OCI-LY7 (cell line): ENCODE measurements around the gene MSTN. TPM values are rescaled to one million over a fixed set of nuclear protein-coding genes. Genes with fewer than 3 reads are reported as not detected.

Experiments
- BruUV-seq: library from RNA; stranded (reverse); fragments of 400-500 nt; replicated peaks from 2 replicates; lab custom pipeline; 2021; lab: Mats Ljungman, UMichigan
- CTCF ChIA-PET: fragments of 300-600 bp; sonication (Branson Sonifier 250); formaldehyde crosslinking; loops from one replicate; lab custom pipeline; 2022; ENCODE audit warnings: antibody characterized with exemption; ENCODE audit not compliant: unreplicated experiment; lab: Charles Lee
- POLR2A ChIA-PET: fragments of 300-600 bp; sonication (Branson Sonifier 250); formaldehyde crosslinking; loops from one replicate; lab custom pipeline; 2022; ENCODE audit warnings: antibody characterized with exemption; lab: Charles Lee
- DNase-seq: peaks from one replicate; pipeline ENCODE4 v3.0.0-alpha.2; 2015; ENCODE audit warnings: low spot score
- H2AFZ ChIP-seq: fragments of 200-600 bp; sonication (generic), shearing (Covaris generic); 2 replicates; pipeline ENCODE4 v1.6.1; 2014; ENCODE audit warnings: mild to moderate bottlenecking, antibody characterized with exemption, low read length, moderate library complexity
- H3K27ac ChIP-seq: fragments of 200-600 bp; sonication (generic); 2 replicates; pipeline ENCODE4 v1.5.1; 2014; ENCODE audit warnings: mixed run types, low read depth, mild to moderate bottlenecking, moderate library complexity, low read length, inconsistent platforms; ENCODE audit not compliant: poor library complexity, severe bottlenecking
- H3K36me3 ChIP-seq: fragments of 200-600 bp; sonication (generic); 2 replicates; pipeline ENCODE4 v1.6.1; 2014; ENCODE audit warnings: mild to moderate bottlenecking, antibody characterized with exemption, low read length, moderate library complexity, mixed read lengths; ENCODE audit not compliant: insufficient read depth
- H3K4me1 ChIP-seq: fragments of 200-600 bp; sonication (generic); 2 replicates; pipeline ENCODE4 v1.5.1; 2014; ENCODE audit warnings: mild to moderate bottlenecking, low read length; ENCODE audit not compliant: insufficient read depth, poor library complexity, severe bottlenecking
- H3K4me2 ChIP-seq: fragments of 200-600 bp; sonication (generic); 2 replicates; pipeline ENCODE4 v1.6.1; 2014; ENCODE audit warnings: mild to moderate bottlenecking, low read length
- H3K4me3 ChIP-seq: fragments of 200-600 bp; sonication (generic); 2 replicates; pipeline ENCODE4 v1.5.1; 2014; ENCODE audit warnings: mild to moderate bottlenecking, low read depth, low read length; ENCODE audit not compliant: poor library complexity, severe bottlenecking
- H3K79me2 ChIP-seq: fragments of 200-600 bp; sonication (generic); 2 replicates; pipeline ENCODE4 v1.6.1; 2016; ENCODE audit warnings: low read depth, mild to moderate bottlenecking, low read length, moderate library complexity, mixed read lengths; ENCODE audit not compliant: insufficient read depth
- H3K9me2 ChIP-seq: fragments of 200-600 bp; sonication (generic); 2 replicates; pipeline ENCODE4 v1.6.1; 2016; ENCODE audit warnings: mild to moderate bottlenecking, low read length, mixed read lengths; ENCODE audit not compliant: insufficient read depth
- H3K9me3 ChIP-seq: fragments of 200-600 bp; sonication (generic); 2 replicates; pipeline ENCODE4 v1.6.1; 2014; ENCODE audit warnings: mild to moderate bottlenecking, mixed run types, low read length, mixed read lengths
- H4K20me1 ChIP-seq: fragments of 200-600 bp; sonication (generic); 2 replicates; pipeline ENCODE4 v1.6.1; 2014; ENCODE audit warnings: mild to moderate bottlenecking, antibody characterized with exemption, low read length, moderate library complexity, mixed read lengths; ENCODE audit not compliant: insufficient read depth
- EZH2phosphoT487 ChIP-seq: fragments of 200-600 bp; sonication (generic); IDR thresholded peaks from 2 replicates; pipeline ENCODE4 v1.6.1; 2018; ENCODE audit warnings: low read depth, borderline replicate concordance, mild to moderate bottlenecking, mixed run types, antibody characterized with exemption, low read length, moderate library complexity, mixed read lengths
- intact Hi-C: fragments of 100-400 bp; cut with micrococcal nuclease; formaldehyde crosslinking; loops from one replicate; pipeline ENCODE4 v1.10.0; 2022; ENCODE audit not compliant: unreplicated experiment
- total RNA-seq, 2 experiments: library from RNA; depleted of rRNA in 1 of 2; stranded (reverse); fragments of >200 nt in 1 of 2; shearing (Covaris generic) in 1 of 2; gene quantifications; 2 replicates each; pipeline ENCODE4 v1.2.3, GENCODE V29; 2014 to 2022
- TF ChIP-seq, protein P1 (sequence below): fragments of 200-600 bp; sonication (generic); conservative IDR thresholded peaks from 2 replicates; pipeline ENCODE4 v1.5.1; 2014; ENCODE audit warnings: mild to moderate bottlenecking, antibody characterized with exemption, low read length, moderate library complexity, mixed read lengths

The MSTN gene
- total RNA-seq, 2 experiments from 2014 or later = not detected

- no peak for TF ChIP-seq EZH2phosphoT487
- TF ChIP-seq, protein P1, sequence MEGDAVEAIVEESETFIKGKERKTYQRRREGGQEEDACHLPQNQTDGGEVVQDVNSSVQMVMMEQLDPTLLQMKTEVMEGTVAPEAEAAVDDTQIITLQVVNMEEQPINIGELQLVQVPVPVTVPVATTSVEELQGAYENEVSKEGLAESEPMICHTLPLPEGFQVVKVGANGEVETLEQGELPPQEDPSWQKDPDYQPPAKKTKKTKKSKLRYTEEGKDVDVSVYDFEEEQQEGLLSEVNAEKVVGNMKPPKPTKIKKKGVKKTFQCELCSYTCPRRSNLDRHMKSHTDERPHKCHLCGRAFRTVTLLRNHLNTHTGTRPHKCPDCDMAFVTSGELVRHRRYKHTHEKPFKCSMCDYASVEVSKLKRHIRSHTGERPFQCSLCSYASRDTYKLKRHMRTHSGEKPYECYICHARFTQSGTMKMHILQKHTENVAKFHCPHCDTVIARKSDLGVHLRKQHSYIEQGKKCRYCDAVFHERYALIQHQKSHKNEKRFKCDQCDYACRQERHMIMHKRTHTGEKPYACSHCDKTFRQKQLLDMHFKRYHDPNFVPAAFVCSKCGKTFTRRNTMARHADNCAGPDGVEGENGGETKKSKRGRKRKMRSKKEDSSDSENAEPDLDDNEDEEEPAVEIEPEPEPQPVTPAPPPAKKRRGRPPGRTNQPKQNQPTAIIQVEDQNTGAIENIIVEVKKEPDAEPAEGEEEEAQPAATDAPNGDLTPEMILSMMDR = no peak
- Histone ChIP-seq H2AFZ (peak overlapping the region; percentile 32; the same call in 1 of the 2 replicates), H4K20me1 (no peaks in the 10 kb centered on the region), H3K36me3 (no peaks in the 10 kb centered on the region), H3K27ac (no peak overlapping the region), H3K9me2 (no peaks in the 10 kb centered on the region), H3K4me1 (no peaks in the 10 kb centered on the region), H3K9me3 (no peaks in the 10 kb centered on the region), H3K79me2 (no peaks in the 10 kb centered on the region), H3K4me2 (no peak overlapping the region), H3K4me3 (no peak overlapping the region)
- no TSS peak for BruUV-seq
- CTCF ChIA-PET = no interaction called here
- POLR2A ChIA-PET = no interaction called here
- intact Hi-C loops = loop anchor here (5.0 kb wide), 1 partner anchor 86 kb away; no protein-coding TSS in a partner anchor
- DNase-seq = no peak
Observed at GRCh38 chr2:190068764-190069163, 6.2 kb upstream of the MSTN start.

GRCh38 chr2:190065839-190066238 is 3.3 kb upstream of the MSTN start:
- Histone ChIP-seq H3K4me1 (no peaks in the 10 kb centered on the region), H3K4me2 (no peak overlapping the region), H4K20me1 (no peaks in the 10 kb centered on the region), H3K36me3 (no peaks in the 10 kb centered on the region), H3K4me3 (no peak overlapping the region), H3K9me2 (no peaks in the 10 kb centered on the region), H2AFZ (no peak overlapping the region), H3K27ac (no peak overlapping the region), H3K9me3 (no peaks in the 10 kb centered on the region), H3K79me2 (no peaks in the 10 kb centered on the region)
- ChIA-PET POLR2A (interaction anchor here (0.6 to 1.3 kb wide), 2 partner anchors 9 to 203 kb away, joined by 3 to 7 read pairs; no protein-coding TSS in a partner anchor), CTCF (no interaction called here)
- TF ChIP-seq EZH2phosphoT487 = no peak
- TF ChIP-seq, protein P1 = no peak
- no TSS peak for BruUV-seq
- intact Hi-C loops = loop anchor here (5.0 kb wide), 1 partner anchor 84 kb away; no protein-coding TSS in a partner anchor
- no peak for DNase-seq

DNA sequence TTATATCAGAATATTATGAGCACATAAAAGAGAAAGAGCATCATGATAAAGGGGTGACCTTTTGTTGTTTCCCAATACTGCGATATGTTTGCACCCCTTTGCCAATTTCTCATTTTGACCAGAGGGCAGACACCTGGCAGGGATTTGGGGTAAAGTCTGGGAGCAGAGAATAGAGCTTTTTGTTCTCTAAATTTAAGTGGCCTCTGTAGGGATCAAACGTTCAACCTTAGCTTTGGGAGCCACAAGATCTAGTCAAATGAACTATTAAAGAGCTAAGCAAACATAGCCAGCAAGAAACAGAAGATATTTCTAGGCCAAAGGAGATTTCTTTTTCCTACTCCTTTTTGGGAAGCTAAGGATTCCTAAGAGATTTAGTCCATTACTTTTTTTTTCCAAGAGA is 1.1 kb upstream of the MSTN start:
- no peaks in the 10 kb centered on the region for H3K9me3 ChIP-seq
- CTCF ChIA-PET = no interaction called here
- no TSS peak for BruUV-seq
- H4K20me1 ChIP-seq = no peaks in the 10 kb centered on the region
- H3K36me3 ChIP-seq = no peaks in the 10 kb centered on the region
- POLR2A ChIA-PET = no interaction called here
- no peak overlapping the region for H3K4me2 ChIP-seq
- H3K4me1 ChIP-seq = no peaks in the 10 kb centered on the region
- H2AFZ ChIP-seq = no peak overlapping the region
- no peaks in the 10 kb centered on the region for H3K79me2 ChIP-seq
- intact Hi-C loops = no loop called here
- no peak for TF ChIP-seq EZH2phosphoT487
- TF ChIP-seq, protein P1 = no peak
- H3K4me3 ChIP-seq = no peak overlapping the region
- no peak for DNase-seq
- no peak overlapping the region for H3K27ac ChIP-seq
- no peaks in the 10 kb centered on the region for H3K9me2 ChIP-seq
